T-helper 1 cell treated with Interleukin-12 subunit alpha and Interleukin-12 subunit beta and Interleukin-4 antibody, amounts not matched to agents 30 ng/mL and 1 ng/mL, for 36 hours (primary cell): ENCODE measurements around the gene PCDHGB5. TPM values are rescaled to one million over a fixed set of nuclear protein-coding genes. Genes with fewer than 3 reads are reported as not detected.
"Not testable (repeated sequence)": the region's sequence is repeated elsewhere in the genome, so short reads cannot be mapped to it uniquely, and the experiment has no call there.

Experiments used
- intact Hi-C: fragments of 100-400 bp; cut with micrococcal nuclease; formaldehyde crosslinking; loops from one replicate; pipeline ENCODE4 v1.15.1; 2024
- total RNA-seq: library from RNA; stranded (reverse); gene quantifications from 2 replicates; pipeline ENCODE4 v1.2.3, GENCODE V29; 2022

PCDHGB5 gene
- total RNA-seq, 1 donor from 2014 or later, result 0.66 TPM

GRCh38 chr5:141432726-141433125 lies 35.0 kb downstream of the PCDHGB5 start:
- intact Hi-C loops, result not testable (repeated sequence)

DNA sequence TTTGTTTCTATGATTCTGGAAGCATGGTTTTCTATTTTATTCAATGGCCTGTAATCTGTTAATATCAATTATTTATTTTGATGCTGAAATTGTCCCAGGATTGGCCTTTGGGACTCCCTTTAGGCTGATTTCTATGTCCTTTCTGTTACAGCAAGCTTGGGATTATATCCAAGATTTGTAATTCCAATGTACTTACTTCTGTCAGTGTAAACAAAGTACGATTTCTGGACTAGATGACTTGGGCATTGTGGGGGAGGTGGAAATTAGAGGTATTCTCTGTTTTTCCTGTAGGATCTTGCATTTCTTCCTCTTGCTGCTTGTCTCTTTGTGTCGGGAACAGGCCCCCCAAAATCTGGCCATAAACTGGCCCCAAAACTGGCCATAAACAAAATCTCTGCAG lies 36.3 kb downstream of the PCDHGB5 start:
- intact Hi-C loops, result no loop called here

GRCh38 chr5:141437221-141437620 lies 39.5 kb downstream of the PCDHGB5 start:
- intact Hi-C loops, result no loop called here

GRCh38 chr5:141439411-141440141 lies 41.8 kb downstream of the PCDHGB5 start:
- intact Hi-C loops, result no loop called here

DNA sequence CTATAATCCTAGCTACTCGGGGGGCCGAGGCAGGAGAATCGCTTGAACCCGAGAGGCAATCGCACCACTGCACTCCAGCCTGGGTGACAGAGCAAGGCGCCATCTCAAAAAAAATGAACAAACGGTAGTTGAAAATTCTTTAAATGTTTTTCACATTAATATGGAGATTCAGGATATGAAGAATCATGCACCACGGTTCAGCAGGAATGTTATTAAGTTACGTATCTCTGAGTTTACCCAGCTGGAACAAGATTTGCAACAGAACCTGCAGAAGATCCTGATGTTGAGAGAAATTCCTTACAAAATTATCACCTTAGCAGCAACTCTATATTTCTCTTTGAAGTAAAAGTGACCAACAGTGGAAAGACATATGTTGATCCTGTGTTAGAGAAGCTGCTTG lies 42.6 kb downstream of the PCDHGB5 start:
- intact Hi-C loops, result no loop called here

- intact Hi-C loops, result no loop called here
These were observed 43.9 kb downstream of the PCDHGB5 start for GRCh38 chr5:141441571-141442170.

Other genes with a start within 250 kb of the PCDHGB5 start
- gene PCDHB6, start 247.9 kb upstream of the PCDHGB5 start, total RNA-seq, result not detected in 2 replicates
- gene PCDHB7, start 225.3 kb upstream of the PCDHGB5 start, total RNA-seq, result not detected in 2 replicates
- not detected in 2 replicates for gene PCDHB8, start 220.2 kb upstream of the PCDHGB5 start, total RNA-seq
- not detected in 2 replicates for gene PCDHB16, start 215.6 kb upstream of the PCDHGB5 start, total RNA-seq
- gene PCDHB9, start 210.8 kb upstream of the PCDHGB5 start, total RNA-seq, result not detected in 2 replicates
- not detected in 2 replicates for gene PCDHB10, start 205.6 kb upstream of the PCDHGB5 start, total RNA-seq
- not detected in 2 replicates for gene PCDHB11, start 198.3 kb upstream of the PCDHGB5 start, total RNA-seq
- not detected in 2 replicates for gene PCDHB12, start 189.2 kb upstream of the PCDHGB5 start, total RNA-seq
- gene PCDHB13, start 184.0 kb upstream of the PCDHGB5 start, total RNA-seq, result not detected in 2 replicates
- gene PCDHB14, start 174.6 kb upstream of the PCDHGB5 start, total RNA-seq, result not detected in 2 replicates
- not detected in 2 replicates for gene PCDHB15, start 152.6 kb upstream of the PCDHGB5 start, total RNA-seq
- 0.44 and 0.56 TPM in 2 replicates for gene SLC25A2, start 93.9 kb upstream of the PCDHGB5 start, total RNA-seq
- 61.0 and 65.9 TPM in 2 replicates for gene TAF7, start 77.2 kb upstream of the PCDHGB5 start, total RNA-seq
- 0.15 and 0.17 TPM in 2 replicates for gene PCDHGA1, start 67.4 kb upstream of the PCDHGB5 start, total RNA-seq
- 0.05 and 0.07 TPM in 2 replicates for gene PCDHGA2, start 59.2 kb upstream of the PCDHGB5 start, total RNA-seq
- gene PCDHGA3, start 54.1 kb upstream of the PCDHGB5 start, total RNA-seq, result 0.07 and 0.34 TPM in 2 replicates
- 0.15 and 0.17 TPM in 2 replicates for gene PCDHGB1, start 47.8 kb upstream of the PCDHGB5 start, total RNA-seq
- 0.74 and 0.98 TPM in 2 replicates for gene PCDHGA4, start 42.9 kb upstream of the PCDHGB5 start, total RNA-seq
- gene PCDHGB2, start 38.0 kb upstream of the PCDHGB5 start, total RNA-seq, result 1.0 and 1.3 TPM in 2 replicates
- gene PCDHGA5, start 33.8 kb upstream of the PCDHGB5 start, total RNA-seq, result 0.46 and 0.49 TPM in 2 replicates
- gene PCDHGB3, start 27.7 kb upstream of the PCDHGB5 start, total RNA-seq, result 0.88 and 1.3 TPM in 2 replicates
- 0.44 and 0.80 TPM in 2 replicates for gene PCDHGA6, start 24.1 kb upstream of the PCDHGB5 start, total RNA-seq
- gene PCDHGA7, start 15.2 kb upstream of the PCDHGB5 start, total RNA-seq, result 0.15 and 0.24 TPM in 2 replicates
- 0.17 TPM in 2 replicates for gene PCDHGB4, start 10.2 kb upstream of the PCDHGB5 start, total RNA-seq
- 0.07 and 0.15 TPM in 2 replicates for gene PCDHGA8, start 5.3 kb upstream of the PCDHGB5 start, total RNA-seq
- 0.17 and 0.27 TPM in 2 replicates for gene PCDHGA9, start 4.8 kb downstream of the PCDHGB5 start, total RNA-seq
- gene PCDHGB6, start 10.1 kb downstream of the PCDHGB5 start, total RNA-seq, result 0.22 and 0.37 TPM in 2 replicates
- 0.20 and 0.27 TPM in 2 replicates for gene PCDHGA10, start 15.0 kb downstream of the PCDHGB5 start, total RNA-seq
- 0.07 and 0.29 TPM in 2 replicates for gene PCDHGB7, start 19.7 kb downstream of the PCDHGB5 start, total RNA-seq
- gene PCDHGA11, start 23.1 kb downstream of the PCDHGB5 start, total RNA-seq, result 0.24 and 0.32 TPM in 2 replicates
- gene PCDHGA12, start 32.6 kb downstream of the PCDHGB5 start, total RNA-seq, result 0.12 and 0.20 TPM in 2 replicates
- 0.07 TPM in 1 of 2 replicates, not detected in the other for gene PCDHGC3, start 78.0 kb downstream of the PCDHGB5 start, total RNA-seq
- 0.37 TPM in 1 of 2 replicates, not detected in the other for gene PCDHGC4, start 87.1 kb downstream of the PCDHGB5 start, total RNA-seq
- not detected in 2 replicates for gene PCDHGC5, start 91.1 kb downstream of the PCDHGB5 start, total RNA-seq
- 273 and 283 TPM in 2 replicates for gene DIAPH1, start 221.1 kb downstream of the PCDHGB5 start, total RNA-seq
- gene HDAC3, start 238.9 kb downstream of the PCDHGB5 start, total RNA-seq, result 77.6 and 87.0 TPM in 2 replicates
- 18.2 and 19.3 TPM in 2 replicates for gene RELL2, start 239.1 kb downstream of the PCDHGB5 start, total RNA-seq